ENCODE data around the gene FGFR2.

- no peak for TF ChIP-seq POU6F1 (CRISPR knock-in tag; IDR thresholded peaks at IDR 0.05; ENCODE audit: borderline replicate concordance, low read depth)
- no peak for TF ChIP-seq ZFP3 (CRISPR knock-in tag; IDR thresholded peaks at IDR 0.05)
- no peak for TF ChIP-seq ZFP30 (CRISPR knock-in tag; IDR thresholded peaks at IDR 0.05)
- no peak for TF ChIP-seq ZC3H10 (CRISPR knock-in tag; IDR thresholded peaks at IDR 0.05)
- TF ChIP-seq ISL1 (CRISPR knock-in tag; IDR thresholded peaks at IDR 0.05) = no peak
- no peak for TF ChIP-seq TSHZ2 (CRISPR knock-in tag; IDR thresholded peaks at IDR 0.05)
- no peak for TF ChIP-seq OSR1 (CRISPR knock-in tag; IDR thresholded peaks at IDR 0.05)
- no peak for TF ChIP-seq GLIS3 (CRISPR knock-in tag; IDR thresholded peaks at IDR 0.05)
- TF ChIP-seq, protein P1, sequence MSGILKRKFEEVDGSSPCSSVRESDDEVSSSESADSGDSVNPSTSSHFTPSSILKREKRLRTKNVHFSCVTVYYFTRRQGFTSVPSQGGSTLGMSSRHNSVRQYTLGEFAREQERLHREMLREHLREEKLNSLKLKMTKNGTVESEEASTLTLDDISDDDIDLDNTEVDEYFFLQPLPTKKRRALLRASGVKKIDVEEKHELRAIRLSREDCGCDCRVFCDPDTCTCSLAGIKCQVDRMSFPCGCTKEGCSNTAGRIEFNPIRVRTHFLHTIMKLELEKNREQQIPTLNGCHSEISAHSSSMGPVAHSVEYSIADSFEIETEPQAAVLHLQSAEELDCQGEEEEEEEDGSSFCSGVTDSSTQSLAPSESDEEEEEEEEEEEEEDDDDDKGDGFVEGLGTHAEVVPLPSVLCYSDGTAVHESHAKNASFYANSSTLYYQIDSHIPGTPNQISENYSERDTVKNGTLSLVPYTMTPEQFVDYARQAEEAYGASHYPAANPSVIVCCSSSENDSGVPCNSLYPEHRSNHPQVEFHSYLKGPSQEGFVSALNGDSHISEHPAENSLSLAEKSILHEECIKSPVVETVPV (CRISPR knock-in tag; IDR thresholded peaks at IDR 0.05) = no peak
- no peak for TF ChIP-seq PATZ1 (CRISPR knock-in tag; IDR thresholded peaks at IDR 0.05; ENCODE audit: borderline replicate concordance)
- no peak for TF ChIP-seq ZNF8 (CRISPR knock-in tag; IDR thresholded peaks at IDR 0.05)
- TF ChIP-seq ARNTL (CRISPR knock-in tag; IDR thresholded peaks at IDR 0.05; ENCODE audit: borderline replicate concordance, low read depth) = no peak
- no peak for TF ChIP-seq TCF4 (CRISPR knock-in tag; IDR thresholded peaks at IDR 0.05; ENCODE audit: borderline replicate concordance)
These were observed 56.7 kb downstream of the FGFR2 start for GRCh38 chr10:121541450-121542120.

Data from SK-N-SH treated with all-trans-retinoic acid at 6 μM for 48 hours (cell line).